ENCODE results near the gene PPP2R2C.

DNA sequence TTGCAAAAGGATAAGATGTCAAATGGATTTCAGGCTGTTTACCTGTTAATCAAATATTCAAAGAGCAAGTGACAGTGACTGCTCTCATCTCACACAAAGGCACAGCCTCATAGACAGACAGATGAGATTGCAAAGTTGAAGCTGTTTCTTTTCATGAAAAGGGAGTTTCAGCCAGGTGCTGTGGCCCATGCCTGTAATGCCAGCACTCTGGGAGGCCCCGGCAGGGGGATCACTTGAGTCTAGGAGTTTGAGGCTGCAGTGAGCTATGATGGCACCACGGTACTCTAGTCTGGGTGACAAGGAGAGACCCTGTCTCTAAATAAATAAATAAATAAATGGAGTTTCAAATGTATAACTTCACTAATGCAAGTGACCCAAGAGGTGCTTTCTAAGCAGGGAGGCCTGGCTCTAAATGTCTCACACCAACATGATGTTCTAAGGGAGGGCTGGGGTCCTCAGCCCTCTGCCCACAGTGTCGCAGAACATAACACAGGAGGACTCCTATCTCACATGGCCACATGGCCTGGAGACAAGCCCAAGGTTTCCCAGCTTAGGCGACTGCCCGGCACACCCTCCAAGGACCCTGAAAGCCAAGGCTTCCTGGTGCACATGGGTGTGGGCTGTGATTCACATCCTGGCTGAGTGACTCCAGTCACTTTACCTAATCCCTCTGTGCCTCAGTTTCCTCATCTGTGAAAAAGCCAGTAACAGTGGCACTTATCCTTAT, 26.8 kb downstream of the PPP2R2C start:
- TF ChIP-seq POLR2A (IDR thresholded peaks at IDR 0.05; ENCODE audit: low read depth, low read length) = no peak
- no peak for TF ChIP-seq POLR2AphosphoS5 (IDR thresholded peaks at IDR 0.05; ENCODE audit: low read depth, low read length)
